Tibial nerve (tissue), 4 donors: ENCODE measurements around the gene MAP4K4. TPM values are rescaled to one million over a fixed set of nuclear protein-coding genes. Genes with fewer than 3 reads are reported as not detected.
A peak's percentile ranks its signal among the peaks of the same experiment; 100 is the strongest.

ENCODE experiments used
- DNase-seq, 2 donors: peaks; one replicate each; pipeline ENCODE4 v3.0.0-alpha.2; 2019; ENCODE audit warnings: low spot score in 2 of 2
- H3K27ac ChIP-seq, 4 donors: fragments of 200-600 bp; sonication (generic) in 3 of 4; one replicate each; pipeline ENCODE4 v1.5.1; 2017 to 2019; ENCODE audit warnings: mild to moderate bottlenecking in 1 of 4
- H3K27me3 ChIP-seq, 2 donors: fragments of 200-600 bp; sonication (generic) in 1 of 2; one replicate each; pipeline versions ENCODE4 v1.5.1 to v1.6.0; 2017 to 2019
- H3K36me3 ChIP-seq, 3 donors: fragments of 200-600 bp; sonication (generic); one replicate each; pipeline ENCODE4 v1.5.1; 2018 to 2019
- H3K4me1 ChIP-seq, 4 donors: fragments of 200-600 bp; sonication (generic) in 3 of 4; one replicate each; pipeline ENCODE4 v1.5.1; 2017 to 2019
- H3K4me3 ChIP-seq, 4 donors: fragments of 200-600 bp; sonication (generic) in 3 of 4; one replicate each; pipeline ENCODE4 v1.5.1; 2017 to 2019; ENCODE audit warnings: mild to moderate bottlenecking in 1 of 4, moderate library complexity in 1 of 4
- H3K9me3 ChIP-seq, 4 donors: fragments of 200-600 bp; sonication (generic) in 3 of 4; one replicate each; pipeline ENCODE4 v1.5.1; 2017 to 2019
- CTCF ChIP-seq, 5 experiments: fragments of 200-600 bp in 3 of 5; fragments of 450-650 bp in 2 of 5; sonication (generic) in 3 of 5; IDR thresholded peaks; one replicate each; pipeline ENCODE4 v1.5.1; 2016 to 2019; ENCODE audit warnings: antibody characterized with exemption in 5 of 5, mild to moderate bottlenecking in 3 of 5, moderate library complexity in 2 of 5
- EP300 ChIP-seq, 2 donors: sonication (generic); formaldehyde crosslinking; IDR thresholded peaks; one replicate each; pipeline ENCODE4 v1.6.1; 2017; ENCODE audit warnings: antibody characterized with exemption in 2 of 2, mild to moderate bottlenecking in 1 of 2
- POLR2A ChIP-seq, 2 donors: fragments of 450-650 bp; IDR thresholded peaks; one replicate each; pipeline ENCODE4 v1.6.1; 2017; ENCODE audit warnings: antibody characterized with exemption in 2 of 2, mild to moderate bottlenecking in 2 of 2, moderate library complexity in 2 of 2
- WGBS, 2 donors: methylation state at CpG; one replicate each; pipeline ENCODE4 v1.1.5; 2018; 5-methylcytosine and 5-hydroxymethylcytosine counted together
- total RNA-seq, 4 donors: library from RNA; depleted of rRNA; stranded (reverse); fragments of >200 nt; gene quantifications; one replicate each; pipeline ENCODE4 v1.1.0, GENCODE V29; 2016

Gene MAP4K4
- total RNA-seq, 4 donors from 2014 or later: 78.0 to 85.7 (median 84.4) TPM

- no peaks in the 10 kb centered on the region for H3K9me3 ChIP-seq
- peak overlapping the region in 3 of 4 donors; percentile 48 to 84 (median 78) for H3K27ac ChIP-seq
- H3K4me1 ChIP-seq: peaks cover 0 to 83% (median 57%) of the 10 kb centered on the region in 4 donors
- TF ChIP-seq POLR2A (IDR thresholded peaks at IDR 0.05) (no peak), CTCF (IDR thresholded peaks at IDR 0.05) (no peak), EP300 (IDR thresholded peaks at IDR 0.05) (no peak)
- H3K4me3 ChIP-seq: no peak overlapping the region
- no peak for DNase-seq
- no peaks in the 10 kb centered on the region for H3K27me3 ChIP-seq
- 50% methylated on average over 5 of the region's 5 CpGs for WGBS, 2 donors
- no peaks in the 10 kb centered on the region for H3K36me3 ChIP-seq
Measured at GRCh38 chr2:101753720-101754490, 56.4 kb downstream of the MAP4K4 start.

- Histone ChIP-seq H3K27ac (peak overlapping the region; percentile 48 to 84 (median 64)), H3K27me3 (no peaks in the 10 kb centered on the region), H3K9me3 (no peaks in the 10 kb centered on the region), H3K36me3 (no peaks in the 10 kb centered on the region), H3K4me1 (peaks cover 0 to 86% (median 57%) of the 10 kb centered on the region in 4 donors), H3K4me3 (no peak overlapping the region)
- no peak for TF ChIP-seq CTCF (IDR thresholded peaks at IDR 0.05)
- no peak for TF ChIP-seq EP300 (IDR thresholded peaks at IDR 0.05)
- no peak for TF ChIP-seq POLR2A (IDR thresholded peaks at IDR 0.05)
- DNase-seq: no peak
- WGBS, 2 donors: 58 to 64% methylated on average over 2 of the region's 2 CpGs
Measured at GRCh38 chr2:101754618-101755017, 57.1 kb downstream of the MAP4K4 start.

- Histone ChIP-seq H3K4me1 (peaks cover 0 to 82% (median 55%) of the 10 kb centered on the region in 4 donors), H3K27me3 (no peaks in the 10 kb centered on the region), H3K9me3 (no peaks in the 10 kb centered on the region), H3K27ac (peak overlapping the region; percentile 30 to 84 (median 64)), H3K4me3 (no peak overlapping the region), H3K36me3 (no peaks in the 10 kb centered on the region)
- TF ChIP-seq EP300 (IDR thresholded peaks at IDR 0.05) (no peak), POLR2A (IDR thresholded peaks at IDR 0.05) (no peak), CTCF (IDR thresholded peaks at IDR 0.05) (no peak)
- DNase-seq: no peak
- 74 to 84% methylated on average over 3 of the region's 3 CpGs for WGBS, 2 donors
Measured at GRCh38 chr2:101756266-101756665, 58.8 kb downstream of the MAP4K4 start.

- TF ChIP-seq EP300 (IDR thresholded peaks at IDR 0.05) (no peak), POLR2A (IDR thresholded peaks at IDR 0.05) (no peak), CTCF (IDR thresholded peaks at IDR 0.05) (no peak)
- Histone ChIP-seq H3K4me3 (no peak overlapping the region), H3K27me3 (no peaks in the 10 kb centered on the region), H3K27ac (peak overlapping the region in 2 of 4 donors; percentile 78 to 80), H3K36me3 (no peaks in the 10 kb centered on the region), H3K4me1 (peaks cover 0 to 81% (median 47%) of the 10 kb centered on the region in 4 donors), H3K9me3 (no peaks in the 10 kb centered on the region)
- no peak for DNase-seq
- WGBS, 2 donors: 83 to 84% methylated on average over 3 of the region's 3 CpGs
Measured at GRCh38 chr2:101758001-101758400, 60.5 kb downstream of the MAP4K4 start.

- no peaks in the 10 kb centered on the region for H3K9me3 ChIP-seq
- no peaks in the 10 kb centered on the region for H3K27me3 ChIP-seq
- 13 to 21% methylated on average over 2 of the region's 2 CpGs for WGBS, 2 donors
- peak overlapping the region in 3 of 4 donors; percentile 20 to 80 (median 78) for H3K27ac ChIP-seq
- no peaks in the 10 kb centered on the region for H3K36me3 ChIP-seq
- H3K4me3 ChIP-seq: no peak overlapping the region
- peaks cover 0 to 81% (median 47%) of the 10 kb centered on the region in 4 donors for H3K4me1 ChIP-seq
- DNase-seq: no peak
- no peak for TF ChIP-seq CTCF (IDR thresholded peaks at IDR 0.05)
- peak in 1 of 2 donors; percentile 62 for TF ChIP-seq EP300 (IDR thresholded peaks at IDR 0.05)
- no peak for TF ChIP-seq POLR2A (IDR thresholded peaks at IDR 0.05)
Measured at GRCh38 chr2:101759162-101759561, 61.7 kb downstream of the MAP4K4 start.
